Activated T-helper 1 cell treated with Interleukin-2 at 50 U/mL for 16 hours (primary cell): ENCODE results near the gene C11orf42.
"Not testable (repeated sequence)": the region's sequence is repeated elsewhere in the genome, so short reads cannot be mapped to it uniquely, and the experiment has no call there.

Source experiments
- DNase-seq: peaks from one replicate; pipeline ENCODE4 v3.0.0-alpha.2; 2020; ENCODE audit warnings: low read depth

The C11orf42 gene

GRCh38 chr11:6223854-6224253 lies 18.5 kb downstream of the C11orf42 start:
- DNase-seq = no peak

GRCh38 chr11:6224421-6224820 lies 19.1 kb downstream of the C11orf42 start:
- no peak for DNase-seq

DNA sequence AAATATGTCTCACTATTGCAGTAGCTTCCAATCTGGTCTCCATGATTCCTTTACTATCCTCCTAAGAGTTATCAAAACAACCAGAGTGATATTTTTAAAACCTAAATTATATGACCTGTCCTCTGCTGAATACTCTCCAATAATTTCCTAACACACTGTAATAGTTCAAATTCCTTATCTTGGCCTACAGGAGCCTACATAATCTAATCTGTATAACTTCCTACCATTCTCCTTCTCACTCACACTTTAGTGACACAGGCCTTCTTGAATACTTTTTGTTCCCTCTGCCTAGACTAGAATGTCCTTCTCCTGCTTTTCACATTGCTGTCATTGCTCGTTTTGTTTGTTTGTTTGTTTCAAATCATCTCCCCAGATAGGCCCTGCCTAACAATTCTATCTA lies 19.7 kb downstream of the C11orf42 start:
- no peak for DNase-seq

- DNase-seq = no peak
Measured at GRCh38 chr11:6225896-6226295, 20.5 kb downstream of the C11orf42 start.

DNA sequence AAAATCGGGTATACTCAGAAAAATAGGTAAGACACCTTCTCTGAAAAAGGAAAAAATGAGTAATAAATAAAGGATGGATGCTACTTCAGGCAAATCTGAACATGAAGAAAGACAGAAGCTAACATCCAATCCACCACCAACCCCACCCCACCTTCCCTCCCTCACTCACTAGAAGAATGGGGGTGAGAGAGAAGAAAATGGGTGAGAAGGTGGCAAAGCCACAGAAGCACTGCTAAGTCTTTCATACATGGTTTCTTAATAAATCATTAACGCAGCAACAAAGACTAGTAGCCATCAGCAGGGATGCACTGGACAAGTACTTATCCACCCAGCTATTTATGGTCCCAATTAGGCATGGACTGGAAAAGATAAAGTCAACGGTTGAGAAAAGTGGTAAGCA lies 23.2 kb downstream of the C11orf42 start:
- no peak for DNase-seq

DNA sequence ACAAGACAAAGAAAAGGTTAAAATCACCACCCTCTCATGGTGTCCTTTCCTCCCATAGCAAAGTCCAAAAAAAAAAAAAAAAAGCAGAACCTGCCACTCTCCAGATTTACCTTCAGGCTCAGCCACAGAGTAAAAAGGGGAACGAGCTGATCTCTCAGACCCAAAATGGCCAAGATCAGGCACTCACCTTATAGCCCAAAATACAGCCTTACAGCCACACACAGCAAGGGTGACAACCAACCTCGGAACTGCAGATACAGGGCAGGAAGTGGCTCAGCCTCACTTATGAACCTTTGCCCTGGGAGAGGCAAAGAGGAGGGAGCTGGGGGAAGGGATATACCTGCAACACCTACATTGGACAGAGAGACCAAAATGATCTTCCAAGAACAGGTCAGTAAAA lies 24.6 kb downstream of the C11orf42 start:
- DNase-seq = no peak

DNA sequence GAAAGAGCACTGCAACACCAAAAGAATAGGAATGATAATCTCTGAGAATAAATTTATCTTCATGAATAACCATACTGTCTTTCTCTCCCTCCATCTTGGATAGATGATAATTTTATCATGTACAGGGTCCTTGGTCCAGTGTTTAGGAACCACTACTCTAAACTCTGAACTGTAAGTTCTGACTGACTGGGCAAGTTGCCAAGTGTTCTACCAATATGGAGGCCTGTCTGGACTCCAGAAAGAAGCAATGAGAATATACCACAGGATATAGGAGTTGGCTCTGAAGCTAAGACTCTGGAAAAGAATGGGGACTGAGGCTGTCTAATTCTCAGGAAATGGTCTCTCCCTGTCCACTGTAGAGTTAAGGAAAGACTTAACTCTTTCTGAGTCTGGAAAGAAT lies 27.5 kb downstream of the C11orf42 start:
- DNase-seq = no peak

GRCh38 chr11:6233984-6234386 lies 28.6 kb downstream of the C11orf42 start:
- no peak for DNase-seq

DNA sequence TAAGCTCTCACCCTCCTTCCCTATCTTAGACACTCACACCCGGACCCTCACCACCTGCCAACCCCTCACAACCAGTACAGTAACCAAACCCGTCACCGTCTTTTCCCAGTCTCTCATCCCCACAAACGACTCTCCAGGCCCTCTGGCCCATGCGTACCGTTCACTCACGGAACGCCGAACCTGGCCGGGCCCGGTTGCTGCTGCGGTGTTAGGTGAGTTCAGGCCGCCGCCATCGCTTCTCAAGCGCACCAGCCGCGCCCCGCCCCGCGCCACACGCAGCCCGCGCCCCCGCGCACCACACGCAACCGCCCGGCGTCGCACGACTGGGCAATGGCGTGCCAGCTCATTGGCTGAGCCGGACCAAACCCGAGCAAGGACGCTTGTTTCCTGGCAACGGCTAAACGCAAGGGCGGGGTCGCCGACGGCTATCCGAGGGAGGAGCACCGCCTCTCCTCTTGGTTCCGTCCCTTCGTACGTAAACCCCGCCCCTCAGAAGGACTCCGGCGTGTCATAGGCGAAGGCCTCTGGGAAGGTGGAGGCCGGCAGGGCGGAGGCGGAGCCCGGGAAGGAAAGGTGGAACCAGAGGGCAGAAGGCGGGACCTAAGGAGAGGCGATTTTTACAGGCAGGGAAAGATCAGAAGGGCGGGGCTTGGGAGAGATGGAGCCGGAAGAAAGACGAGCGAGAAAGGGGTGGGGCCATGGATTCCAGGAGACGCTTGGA lies 29.2 kb downstream of the C11orf42 start, which contains the start of gene FHIP1B:
TSS of gene FHIP1B (minus strand) at position 250 of the 721 bp plus-strand sequence. CDS start 10,120 bp downstream, outside the sequence.
- peak; percentile 99 for DNase-seq

- no peak for DNase-seq
Measured at GRCh38 chr11:6237266-6237665, 31.9 kb downstream of the C11orf42 start.

DNA sequence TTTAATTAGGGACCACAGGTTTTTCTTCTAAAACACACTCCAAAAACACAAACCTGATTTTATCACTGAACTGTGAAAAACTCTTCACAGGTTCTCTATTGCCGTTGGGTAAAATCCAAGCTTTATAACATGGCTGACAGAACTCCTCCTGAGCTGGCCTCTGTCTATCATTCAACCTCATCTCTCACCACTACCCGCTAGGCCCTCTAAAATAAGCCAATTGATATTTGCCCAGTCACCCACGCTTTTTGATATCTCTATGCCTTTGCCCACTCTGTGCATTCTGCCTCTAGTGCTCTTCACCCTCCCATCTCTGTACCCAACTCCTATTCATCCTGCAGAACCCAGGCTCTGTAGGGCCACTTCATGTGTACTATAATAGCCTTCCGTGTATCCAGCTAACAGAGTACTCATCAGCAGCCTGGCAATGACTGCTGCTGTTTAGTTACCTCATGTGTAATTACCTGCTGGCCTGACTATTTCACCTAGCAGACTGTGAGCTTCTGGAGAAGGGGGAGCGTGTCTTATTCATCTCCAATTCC lies 32.5 kb downstream of the C11orf42 start:
- DNase-seq = no peak

DNA sequence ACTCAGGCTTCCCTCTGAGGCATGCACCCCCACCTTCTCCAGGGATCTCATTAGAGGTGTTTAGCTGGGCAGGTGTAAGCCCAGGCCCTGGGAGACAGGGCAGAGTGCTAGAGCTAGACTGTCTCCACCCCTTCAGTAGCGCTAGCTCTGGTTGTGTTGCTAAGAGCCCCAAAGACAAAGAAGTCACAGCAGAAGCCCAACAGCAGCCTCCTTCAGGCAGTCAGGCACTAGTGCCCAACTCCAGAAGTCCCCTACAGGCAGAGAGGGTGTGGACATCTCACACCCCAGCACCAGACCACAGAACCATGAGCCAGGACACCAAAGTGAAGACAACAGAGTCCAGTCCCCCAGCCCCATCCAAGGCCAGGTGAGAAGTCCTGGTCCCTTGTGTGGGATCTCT lies 33.5 kb downstream of the C11orf42 start, which contains the start of gene CNGA4:
TSS of gene CNGA4 (plus strand) at position 188 of the 400 bp plus-strand sequence. CDS start at position 306, 118 bp downstream.
- no peak for DNase-seq

- no peak for DNase-seq
Measured at GRCh38 chr11:6240139-6240538, 34.8 kb downstream of the C11orf42 start.

- DNase-seq = no peak
Measured at GRCh38 chr11:6240781-6241180, 35.4 kb downstream of the C11orf42 start.

DNA sequence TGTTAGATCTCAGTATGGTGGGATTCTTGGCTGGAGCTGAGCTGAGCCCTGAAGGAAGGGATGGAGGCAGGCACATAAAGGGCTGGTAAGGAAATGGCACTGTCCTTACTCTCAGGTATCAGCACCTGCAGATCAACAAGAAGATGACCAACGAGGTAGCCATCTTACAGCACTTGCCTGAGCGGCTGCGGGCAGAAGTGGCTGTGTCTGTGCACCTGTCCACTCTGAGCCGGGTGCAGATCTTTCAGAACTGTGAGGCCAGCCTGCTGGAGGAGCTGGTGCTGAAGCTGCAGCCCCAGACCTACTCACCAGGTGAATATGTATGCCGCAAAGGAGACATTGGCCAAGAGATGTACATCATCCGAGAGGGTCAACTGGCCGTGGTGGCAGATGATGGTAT lies 36.0 kb downstream of the C11orf42 start:
- no peak for DNase-seq

GRCh38 chr11:6245536-6245935 lies 40.2 kb downstream of the C11orf42 start:
- DNase-seq = no peak

- DNase-seq = no peak
Measured at GRCh38 chr11:6248248-6248647, 42.9 kb downstream of the C11orf42 start.

DNA sequence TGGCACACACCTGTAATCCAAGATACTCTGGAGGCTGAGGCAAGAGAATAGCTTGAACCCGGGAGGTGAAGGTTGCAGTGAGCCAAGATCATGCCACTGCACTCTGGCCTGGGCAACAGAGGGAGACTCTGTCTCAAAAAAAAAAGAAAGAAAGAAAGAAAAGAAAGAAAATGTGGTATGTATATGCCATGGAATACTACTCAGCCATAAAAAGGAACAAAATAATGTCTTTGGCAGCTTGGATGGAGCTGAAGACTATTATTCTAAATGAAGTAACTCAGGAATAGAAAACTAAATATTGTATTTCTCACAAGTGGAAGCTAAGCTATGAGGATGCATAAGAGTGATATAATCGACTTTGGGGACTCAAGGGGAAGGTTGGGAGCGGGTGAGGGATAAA lies 43.5 kb downstream of the C11orf42 start:
- DNase-seq = not testable (repeated sequence)

DNA sequence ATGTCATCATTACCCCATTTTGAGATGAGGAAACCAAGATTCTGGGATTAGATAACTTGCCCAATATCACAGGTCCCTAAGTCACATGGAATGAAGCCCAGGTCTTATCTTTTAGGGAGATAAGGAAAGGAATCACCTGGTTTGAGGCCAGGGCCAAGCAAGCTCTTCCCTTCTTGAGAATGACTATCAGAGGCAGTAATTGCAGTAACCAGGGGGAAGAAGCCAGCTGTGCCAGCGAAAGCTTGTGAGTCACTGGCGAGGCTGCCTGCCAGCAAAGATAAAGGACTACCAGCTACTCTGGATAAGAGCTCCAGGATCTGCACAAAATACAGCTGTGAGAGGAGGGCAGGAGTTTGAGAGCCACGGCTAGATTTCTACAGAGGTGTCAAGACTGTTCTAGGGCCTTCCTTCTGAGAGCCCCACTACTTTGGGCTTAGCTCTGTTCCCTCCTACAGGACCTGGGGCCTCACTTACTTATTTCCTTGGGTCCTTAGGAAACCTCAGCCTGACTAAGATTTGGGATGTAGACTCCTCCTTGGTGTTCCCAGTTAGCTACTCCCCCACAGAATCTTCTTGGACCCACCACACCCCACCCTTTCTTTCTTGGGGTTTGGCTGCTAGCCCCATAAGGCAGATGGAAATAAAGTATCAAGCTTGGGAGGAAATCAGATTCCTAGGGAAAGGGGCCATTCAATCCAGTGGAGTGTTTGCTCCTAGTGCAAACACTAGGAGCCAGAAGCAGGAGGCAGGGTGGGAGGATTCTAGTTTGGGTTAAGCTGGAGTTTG lies 44.6 kb downstream of the C11orf42 start:
- DNase-seq = no peak

- peak; percentile 20 for DNase-seq
Measured at GRCh38 chr11:6251120-6251733, 45.9 kb downstream of the C11orf42 start.

GRCh38 chr11:6251990-6252473 lies 46.7 kb downstream of the C11orf42 start:
- no peak for DNase-seq

DNA sequence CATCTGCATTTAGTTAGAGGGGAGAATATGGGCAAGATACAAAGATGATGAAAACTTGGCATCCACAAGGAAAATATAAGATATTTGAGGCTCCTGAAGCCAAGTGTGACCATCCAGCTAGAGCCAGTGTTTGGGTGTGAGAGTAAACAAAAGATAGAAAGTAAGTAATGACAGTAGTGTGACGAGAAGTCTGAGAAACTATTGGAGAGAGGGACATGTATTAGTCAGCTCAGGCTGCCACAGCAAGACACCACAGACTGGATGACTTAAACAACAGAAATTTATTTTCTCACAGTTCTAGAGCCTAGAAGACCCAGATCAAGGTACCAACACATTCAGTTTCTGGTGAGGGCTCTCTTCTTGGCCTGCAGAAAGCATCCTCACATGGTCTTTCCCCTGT lies 47.8 kb downstream of the C11orf42 start:
- no peak for DNase-seq
